NOMO-1 treated with dmso at 0.1 percent for 144 hours (cell line): ENCODE data around the gene IKBIP.
"Not testable (repeated sequence)": the region's sequence is repeated elsewhere in the genome, so short reads cannot be mapped to it uniquely, and the experiment has no call there.

Experiments used
- DNase-seq: peaks from one replicate; lab custom pipeline; 2025; ENCODE audit not compliant: unreplicated experiment; lab: John Stamatoyannopoulos, UW

Gene IKBIP

GRCh38 chr12:98578392-98578791, 66.2 kb downstream of the IKBIP start:
- DNase-seq: no peak

GRCh38 chr12:98576795-98577194, 67.8 kb downstream of the IKBIP start:
- not testable (repeated sequence) for DNase-seq

GRCh38 chr12:98575013-98575412, 69.6 kb downstream of the IKBIP start:
- no peak for DNase-seq
